HG02642 (cell line): Measurements from ENCODE around the gene NR2E1.

Source experiments
- ATAC-seq: cut with Tn5 transposase; IDR thresholded peaks from one replicate; pipeline ENCODE4 v1.9.1; 2021; ENCODE audit warnings: mild to moderate bottlenecking; ENCODE audit not compliant: unreplicated experiment, poor library complexity

NR2E1 gene

GRCh38 chr6:108200631-108201030, 34.8 kb downstream of the NR2E1 start:
- no peak for ATAC-seq

GRCh38 chr6:108203189-108204112, 37.6 kb downstream of the NR2E1 start:
- ATAC-seq, result no peak

GRCh38 chr6:108207013-108207412, 41.2 kb downstream of the NR2E1 start:
- no peak for ATAC-seq

GRCh38 chr6:108209738-108210137, 43.9 kb downstream of the NR2E1 start:
- ATAC-seq, result no peak

GRCh38 chr6:108210556-108210955, 44.7 kb downstream of the NR2E1 start:
- no peak for ATAC-seq

GRCh38 chr6:108211671-108212070, 45.8 kb downstream of the NR2E1 start:
- ATAC-seq, result no peak

GRCh38 chr6:108222064-108222463, 56.2 kb downstream of the NR2E1 start:
- no peak for ATAC-seq

- no peak for ATAC-seq
Observed at GRCh38 chr6:108222504-108222903, 56.7 kb downstream of the NR2E1 start.

GRCh38 chr6:108227290-108227689, 61.5 kb downstream of the NR2E1 start:
- ATAC-seq, result no peak

GRCh38 chr6:108228416-108228815, 62.6 kb downstream of the NR2E1 start:
- ATAC-seq, result no peak

- no peak for ATAC-seq
Observed at GRCh38 chr6:108235127-108235526, 69.3 kb downstream of the NR2E1 start.

- ATAC-seq, result no peak
Observed at GRCh38 chr6:108236791-108237190, 71.0 kb downstream of the NR2E1 start.

GRCh38 chr6:108238322-108238721, 72.5 kb downstream of the NR2E1 start:
- no peak for ATAC-seq
